PC-3 (cell line): ENCODE data around the gene SPCS3. TPM values are rescaled to one million over a fixed set of nuclear protein-coding genes. Genes with fewer than 3 reads are reported as not detected.
A peak's percentile ranks its signal among the peaks of the same experiment; 100 is the strongest.

Experiments
- ATAC-seq: fragments of 200-7000 bp; cut with Tn5 transposase; 2 replicates; pipeline ENCODE4 v1.9.1; 2020; ENCODE audit warnings: mild to moderate bottlenecking, moderate library complexity
- BruUV-seq: library from RNA; stranded (reverse); fragments of 400-500 nt; replicated peaks from 2 replicates; lab custom pipeline; 2021; lab: Mats Ljungman, UMichigan
- CTCF ChIA-PET: fragments of 300-600 bp; sonication (Branson Sonifier 250); formaldehyde crosslinking; loops from one replicate; lab custom pipeline; 2022; ENCODE audit warnings: antibody characterized with exemption; lab: Charles Lee
- POLR2A ChIA-PET: fragments of 300-600 bp; sonication (Branson Sonifier 250); formaldehyde crosslinking; loops from one replicate; lab custom pipeline; 2022; ENCODE audit warnings: antibody characterized with exemption; ENCODE audit not compliant: unreplicated experiment; lab: Charles Lee
- DNase-seq: peaks from one replicate; pipeline ENCODE4 v3.0.0-alpha.2; 2015
- H2AFZ ChIP-seq: fragments of 300-600 bp; sonication (generic); 2 replicates; pipeline ENCODE4 v1.6.0; 2016; ENCODE audit warnings: antibody characterized with exemption, low read length
- H3F3A ChIP-seq: fragments of 300-600 bp; sonication (generic); one replicate; pipeline ENCODE4 v1.6.0; 2017; ENCODE audit warnings: antibody characterized with exemption, low read length, control low read depth, mild to moderate bottlenecking; ENCODE audit not compliant: unreplicated experiment
- H3K27ac ChIP-seq: fragments of 300-600 bp; sonication (generic); 2 replicates; pipeline ENCODE4 v1.5.1; 2016; ENCODE audit warnings: mild to moderate bottlenecking, low read length
- H3K27me3 ChIP-seq: fragments of 300-600 bp; sonication (generic); 2 replicates; pipeline ENCODE4 v1.6.1; 2016; ENCODE audit warnings: low read length, mixed read lengths
- H3K36me3 ChIP-seq: fragments of 300-600 bp; sonication (generic); 2 replicates; pipeline ENCODE4 v1.6.1; 2016; ENCODE audit warnings: low read depth, mixed run types, low read length, mixed read lengths
- H3K4me1 ChIP-seq: fragments of 300-600 bp; sonication (generic); 2 replicates; pipeline ENCODE4 v1.5.1; 2016; ENCODE audit warnings: low read length; ENCODE audit not compliant: insufficient read depth
- H3K4me2 ChIP-seq: fragments of 300-600 bp; sonication (generic); 2 replicates; pipeline ENCODE4 v1.6.0; 2016; ENCODE audit warnings: low read length
- H3K4me3 ChIP-seq: fragments of 300-600 bp; sonication (generic); 2 replicates; pipeline ENCODE4 v1.5.1; 2016; ENCODE audit warnings: mild to moderate bottlenecking, low read length, mixed read lengths
- H3K79me2 ChIP-seq: fragments of 300-600 bp; sonication (generic); 2 replicates; pipeline ENCODE4 v1.6.1; 2017; ENCODE audit warnings: low read length, mixed read lengths
- H3K9ac ChIP-seq: fragments of 300-600 bp; sonication (generic); 2 replicates; pipeline ENCODE4 v1.6.0; 2016; ENCODE audit warnings: mild to moderate bottlenecking, low read length
- H3K9me2 ChIP-seq: fragments of 300-600 bp; sonication (generic); replicated peaks from 2 replicates; pipeline ENCODE4 v1.6.1; 2016; ENCODE audit warnings: mixed run types, low read length, mixed read lengths
- H3K9me3 ChIP-seq: fragments of 300-600 bp; sonication (generic); 2 replicates; pipeline ENCODE4 v1.6.1; 2016; ENCODE audit warnings: low read length, mixed read lengths
- H4K20me1 ChIP-seq: fragments of 300-600 bp; sonication (generic); 2 replicates; pipeline ENCODE4 v1.6.1; 2016; ENCODE audit warnings: low read length, mixed read lengths
- CTCF ChIP-seq: fragments of 300-600 bp; sonication (generic); conservative IDR thresholded peaks from 2 replicates; pipeline ENCODE4 v1.5.1; 2017; ENCODE audit warnings: antibody characterized with exemption, low read depth, mild to moderate bottlenecking, low read length
- EZH2 ChIP-seq: fragments of 300-600 bp; sonication (generic); IDR thresholded peaks from one replicate; pipeline ENCODE4 v1.6.1; 2017; ENCODE audit warnings: antibody characterized with exemption, mild to moderate bottlenecking, low read length; ENCODE audit not compliant: unreplicated experiment
- EZH2phosphoT487 ChIP-seq: fragments of 300-600 bp; sonication (generic); IDR thresholded peaks from 2 replicates; pipeline ENCODE4 v1.6.1; 2018; ENCODE audit warnings: mild to moderate bottlenecking, antibody characterized with exemption, low read length, borderline replicate concordance
- intact Hi-C: fragments of 100-400 bp; cut with micrococcal nuclease; formaldehyde crosslinking; loops from 2 replicates; pipeline ENCODE4 v1.9.0; 2023
- total RNA-seq: library from RNA; depleted of rRNA; stranded (reverse); fragments of >200 nt; gene quantifications from 2 replicates; pipeline ENCODE4 v1.2.3, GENCODE V29; 2014

Gene SPCS3
- total RNA-seq, 1 experiment from 2014 or later: 56.1 TPM

- Histone ChIP-seq H3K4me3 (no peak overlapping the region), H3K9ac (no peak overlapping the region), H3K36me3 (no peaks in the 10 kb centered on the region), H3K4me2 (no peak overlapping the region), H3K79me2 (no peaks in the 10 kb centered on the region), H3F3A (no peaks in the 10 kb centered on the region), H3K27ac (no peak overlapping the region), H4K20me1 (no peaks in the 10 kb centered on the region), H3K4me1 (no peaks in the 10 kb centered on the region), H2AFZ (no peak overlapping the region), H3K9me3 (no peaks in the 10 kb centered on the region), H3K27me3 (no peaks in the 10 kb centered on the region), H3K9me2 (no peaks in the 10 kb centered on the region)
- no TSS peak for BruUV-seq
- ChIA-PET POLR2A (no interaction called here), CTCF (no interaction called here)
- ATAC-seq: no peak
- TF ChIP-seq EZH2phosphoT487: no peak
- TF ChIP-seq EZH2: no peak
- no peak for DNase-seq
- intact Hi-C loops: no loop called here
Observed at GRCh38 chr4:176367771-176368465, 48.2 kb downstream of the SPCS3 start.

GRCh38 chr4:176376032-176376614 is 56.4 kb downstream of the SPCS3 start:
- intact Hi-C loops: loop anchor here (1.0 to 5.0 kb wide), 4 partner anchors 123 to 963 kb away; no protein-coding TSS in a partner anchor
- ATAC-seq (no peak), DNase-seq (peak; percentile 58)
- H2AFZ ChIP-seq: no peak overlapping the region
- no peak overlapping the region for H3K4me2 ChIP-seq
- H3K27ac ChIP-seq: no peak overlapping the region
- no peaks in the 10 kb centered on the region for H3K9me3 ChIP-seq
- CTCF ChIA-PET: no interaction called here
- H3K9me2 ChIP-seq: no peaks in the 10 kb centered on the region
- no peaks in the 10 kb centered on the region for H3K79me2 ChIP-seq
- H3K36me3 ChIP-seq: no peaks in the 10 kb centered on the region
- H3K9ac ChIP-seq: no peak overlapping the region
- H3K4me1 ChIP-seq: peaks cover 7% of the 10 kb centered on the region; the same call in 1 of the 2 replicates
- no peak for TF ChIP-seq EZH2phosphoT487
- no peak for TF ChIP-seq EZH2
- TF ChIP-seq CTCF: peak; percentile 60
- no TSS peak for BruUV-seq
- no peaks in the 10 kb centered on the region for H3F3A ChIP-seq
- no peaks in the 10 kb centered on the region for H3K27me3 ChIP-seq
- POLR2A ChIA-PET: no interaction called here
- H3K4me3 ChIP-seq: no peak overlapping the region
- H4K20me1 ChIP-seq: no peaks in the 10 kb centered on the region

GRCh38 chr4:176377780-176378179 is 58.0 kb downstream of the SPCS3 start:
- no TSS peak for BruUV-seq
- ChIA-PET POLR2A (interaction anchor here (0.6 kb wide), 1 partner anchor 119 kb away, joined by 3 read pairs; no protein-coding TSS in a partner anchor), CTCF (interaction anchor here (0.6 kb wide), 1 partner anchor 399 kb away, joined by 3 read pairs; no protein-coding TSS in a partner anchor)
- no peaks in the 10 kb centered on the region for H3K36me3 ChIP-seq
- no peak overlapping the region for H3K4me3 ChIP-seq
- no peaks in the 10 kb centered on the region; the same call in 1 of the 2 replicates for H3K9me2 ChIP-seq
- no peaks in the 10 kb centered on the region for H3K27me3 ChIP-seq
- H3K27ac ChIP-seq: peak overlapping the region; percentile 56
- no peak overlapping the region for H2AFZ ChIP-seq
- TF ChIP-seq CTCF (peak; percentile 71), EZH2 (no peak)
- peaks cover 13% of the 10 kb centered on the region; the same call in 1 of the 2 replicates for H3K4me1 ChIP-seq
- ATAC-seq (peak; percentile 63), DNase-seq (peak; percentile 59)
- no peaks in the 10 kb centered on the region for H3F3A ChIP-seq
- no peaks in the 10 kb centered on the region for H4K20me1 ChIP-seq
- intact Hi-C loops: loop anchor here (1.0 to 5.0 kb wide), 7 partner anchors 121 to 961 kb away; no protein-coding TSS in a partner anchor
- H3K79me2 ChIP-seq: no peaks in the 10 kb centered on the region
- H3K9ac ChIP-seq: peak overlapping the region; percentile 51
- 0 out of 2 replicates have a peak overlapping the region, but pooled peaks have one; percentile 6 for H3K4me2 ChIP-seq
- no peaks in the 10 kb centered on the region for H3K9me3 ChIP-seq
